Neural cell (in vitro differentiated cells): ENCODE measurements around the gene DDX52.

Experiments
- CTCF ChIP-seq: fragments of 450-650 bp; IDR thresholded peaks from 2 replicates; pipeline ENCODE4 v1.5.1; 2014; ENCODE audit warnings: antibody characterized with exemption, mild to moderate bottlenecking, moderate library complexity; ENCODE audit not compliant: poor library complexity, severe bottlenecking
- EP300 ChIP-seq: fragments of 450-650 bp; conservative IDR thresholded peaks from 2 replicates; pipeline ENCODE4 v1.6.1; 2014; ENCODE audit warnings: antibody characterized with exemption, mild to moderate bottlenecking, moderate library complexity; ENCODE audit not compliant: poor library complexity, severe bottlenecking
- EZH2 ChIP-seq: fragments of 200-600, 300-800 bp; shearing (Covaris generic), sonication (generic); IDR thresholded peaks from 2 replicates; pipeline ENCODE4 v1.6.1; 2014; ENCODE audit warnings: antibody characterized with exemption, low read length, borderline replicate concordance, mild to moderate bottlenecking; ENCODE audit not compliant: insufficient read depth, poor library complexity, severe bottlenecking
- POLR2AphosphoS5 ChIP-seq: IDR thresholded peaks from 2 replicates; pipeline ENCODE4 v1.6.1; 2012
- RAD21 ChIP-seq: fragments of 450-650 bp; conservative IDR thresholded peaks from 2 replicates; pipeline ENCODE4 v1.6.1; 2014; ENCODE audit warnings: antibody characterized with exemption, mild to moderate bottlenecking, moderate library complexity
- REST ChIP-seq: IDR thresholded peaks from 2 replicates; pipeline ENCODE4 v1.6.1; 2012; ENCODE audit warnings: borderline replicate concordance
- TAF1 ChIP-seq: IDR thresholded peaks from 2 replicates; pipeline ENCODE4 v1.6.1; 2012; ENCODE audit warnings: low read depth

GRCh38 chr17:37609170-37610040, 33.8 kb downstream of the DDX52 start, which contains the start of gene SYNRG:
- TF ChIP-seq TAF1 (peak; percentile 95), CTCF (peak; percentile 83), EP300 (peak; percentile 68), POLR2AphosphoS5 (peak; percentile 94), RAD21 (peak; percentile 56), EZH2 (no peak), REST (peak; percentile 90)
